NT2/D1 (cell line): ENCODE measurements around the gene C11orf58.

Experiments
- DNase-seq: peaks from one replicate; pipeline ENCODE4 v3.0.0-alpha.2; 2011; ENCODE audit warnings: low read depth, low spot score
- H3K27me3 ChIP-seq: 2 replicates; pipeline ENCODE4 v1.6.0; 2011; ENCODE audit warnings: mild to moderate bottlenecking; ENCODE audit not compliant: insufficient read length, insufficient read depth
- H3K36me3 ChIP-seq: 2 replicates; pipeline ENCODE4 v1.6.1; 2011; ENCODE audit warnings: mild to moderate bottlenecking, low read length, mixed read lengths; ENCODE audit not compliant: insufficient read depth, insufficient read length
- H3K4me1 ChIP-seq: 2 replicates; pipeline ENCODE4 v1.5.1; 2011; ENCODE audit not compliant: insufficient read depth, insufficient read length
- H3K4me3 ChIP-seq: 2 replicates; pipeline ENCODE4 v1.5.1; 2011; ENCODE audit warnings: low read depth; ENCODE audit not compliant: insufficient read length
- H3K9ac ChIP-seq: 2 replicates; pipeline ENCODE4 v1.6.0; 2011; ENCODE audit warnings: low read depth; ENCODE audit not compliant: insufficient read length
- H3K9me3 ChIP-seq: 2 replicates; pipeline ENCODE4 v1.5.1; 2011; ENCODE audit warnings: mild to moderate bottlenecking, low read length; ENCODE audit not compliant: insufficient read depth
- SUZ12 ChIP-seq: IDR thresholded peaks from 2 replicates; pipeline ENCODE4 v1.6.1; 2011; ENCODE audit not compliant: insufficient read length, insufficient read depth; ENCODE audit errors: extremely low read depth
- YY1 ChIP-seq: IDR thresholded peaks from 2 replicates; pipeline ENCODE4 v1.6.1; 2011; ENCODE audit not compliant: insufficient read length, insufficient read depth
- ZNF274 ChIP-seq: IDR thresholded peaks from 2 replicates; pipeline ENCODE4 v1.6.1; 2011; ENCODE audit warnings: mild to moderate bottlenecking, low read depth, low read length

The C11orf58 gene

GRCh38 chr11:16769386-16769785 is 30.9 kb downstream of the C11orf58 start:
- Histone ChIP-seq H3K36me3 (no peaks in the 10 kb centered on the region), H3K4me3 (no peak overlapping the region), H3K9me3 (no peaks in the 10 kb centered on the region), H3K9ac (no peak overlapping the region), H3K27me3 (no peaks in the 10 kb centered on the region), H3K4me1 (no peaks in the 10 kb centered on the region)
- TF ChIP-seq SUZ12, result no peak
- no peak for TF ChIP-seq ZNF274
- TF ChIP-seq YY1, result no peak
- no peak for DNase-seq

DNA sequence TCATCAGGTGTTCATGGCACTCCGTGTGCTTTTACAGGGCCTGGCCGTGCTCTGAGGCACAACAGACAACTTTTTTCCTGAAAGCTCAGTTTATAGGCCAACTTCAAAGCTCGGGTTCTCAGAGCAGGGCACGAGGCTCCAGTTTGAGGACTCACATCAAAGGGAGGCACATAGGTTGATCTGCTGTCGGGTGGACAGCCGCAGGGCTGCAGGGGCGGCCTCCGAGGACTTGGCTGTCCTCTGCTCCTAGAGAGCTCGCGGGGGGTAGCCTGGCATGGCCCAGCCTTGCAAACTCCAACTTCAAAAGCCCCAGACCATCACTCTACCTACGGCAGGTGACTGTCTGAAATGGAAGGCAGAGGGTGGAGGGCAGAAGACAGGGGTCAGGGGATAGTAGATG is 31.6 kb downstream of the C11orf58 start:
- H3K27me3 ChIP-seq, result no peaks in the 10 kb centered on the region
- TF ChIP-seq SUZ12 (no peak), YY1 (no peak), ZNF274 (no peak)

DNA sequence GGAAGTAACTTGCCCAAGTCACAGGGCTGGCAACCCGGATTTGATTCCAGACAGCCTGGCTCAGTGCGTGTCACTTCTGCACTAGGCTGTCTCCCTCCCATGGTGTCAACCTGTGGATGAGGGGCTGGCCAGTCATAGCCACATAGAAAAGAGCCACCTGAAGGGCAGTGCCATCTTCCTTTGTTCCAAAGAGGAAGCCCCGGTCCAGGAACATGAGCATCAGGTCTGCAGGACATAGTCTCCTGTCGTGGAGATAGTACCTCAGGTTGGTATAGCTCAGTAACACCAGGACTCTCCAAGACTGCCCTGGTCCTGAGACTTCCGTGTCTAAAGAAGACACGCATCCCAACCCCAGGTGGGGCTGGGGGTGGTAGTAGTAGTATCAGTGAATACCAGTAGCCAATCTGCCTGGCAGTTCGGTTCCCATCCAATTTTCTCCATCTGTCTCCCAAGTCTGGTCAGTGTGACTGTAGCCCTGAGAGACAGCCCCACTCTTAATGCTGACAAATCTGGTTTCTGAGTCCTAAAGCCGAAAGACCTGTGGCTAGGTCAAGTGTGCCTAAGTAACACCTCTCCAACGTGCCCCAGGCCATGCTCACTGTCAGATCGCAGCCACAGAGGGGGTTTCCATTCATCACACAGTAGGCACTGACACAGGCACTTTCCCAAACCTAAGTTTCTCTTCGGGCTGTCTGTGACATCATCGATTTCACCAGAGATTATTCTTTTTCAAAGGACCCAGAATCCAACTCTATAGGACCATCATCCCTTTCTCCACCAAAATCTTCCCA is 33.1 kb downstream of the C11orf58 start:
- Histone ChIP-seq H3K4me1 (no peaks in the 10 kb centered on the region), H3K36me3 (no peaks in the 10 kb centered on the region), H3K9me3 (no peaks in the 10 kb centered on the region), H3K9ac (no peak overlapping the region), H3K27me3 (no peaks in the 10 kb centered on the region), H3K4me3 (no peak overlapping the region)
- TF ChIP-seq SUZ12 (no peak), YY1 (no peak), ZNF274 (no peak)
- no peak for DNase-seq

More for the DNA sequence above, 31.6 kb downstream of the C11orf58 start:
- Histone ChIP-seq H3K36me3 (no peaks in the 10 kb centered on the region), H3K4me3 (no peak overlapping the region), H3K9ac (no peak overlapping the region), H3K9me3 (no peaks in the 10 kb centered on the region), H3K4me1 (no peaks in the 10 kb centered on the region)
- no peak for DNase-seq

DNA sequence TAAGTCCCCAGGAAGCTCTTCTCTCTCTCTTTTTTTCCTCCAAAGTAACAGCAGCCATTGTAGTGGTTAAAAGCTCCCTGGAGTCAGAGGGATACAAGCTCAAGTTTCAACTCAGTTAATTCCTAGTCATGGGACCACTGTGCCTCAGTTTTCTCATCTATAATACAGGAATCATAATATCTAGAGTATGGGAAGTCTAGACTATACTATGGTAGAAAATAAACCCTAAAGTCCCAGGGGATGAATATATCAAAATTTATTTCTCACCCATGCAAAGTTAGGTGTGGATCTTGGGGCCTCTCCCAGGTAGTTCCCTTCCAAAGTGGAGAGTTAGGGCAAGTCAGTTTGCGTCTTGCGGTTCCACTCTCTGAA is 33.7 kb downstream of the C11orf58 start:
- H3K9me3 ChIP-seq, result no peaks in the 10 kb centered on the region
- H3K27me3 ChIP-seq, result no peaks in the 10 kb centered on the region
- no peaks in the 10 kb centered on the region for H3K4me1 ChIP-seq
- H3K4me3 ChIP-seq, result no peak overlapping the region
- no peaks in the 10 kb centered on the region for H3K36me3 ChIP-seq
- H3K9ac ChIP-seq, result no peak overlapping the region
- TF ChIP-seq SUZ12 (no peak), YY1 (no peak), ZNF274 (no peak)
- DNase-seq, result no peak

GRCh38 chr11:16773981-16774935 is 35.8 kb downstream of the C11orf58 start:
- no peaks in the 10 kb centered on the region for H3K27me3 ChIP-seq
- no peaks in the 10 kb centered on the region for H3K9me3 ChIP-seq
- no peaks in the 10 kb centered on the region for H3K36me3 ChIP-seq
- H3K4me1 ChIP-seq, result no peaks in the 10 kb centered on the region
- TF ChIP-seq ZNF274 (no peak), SUZ12 (no peak), YY1 (no peak)
- DNase-seq, result no peak
- H3K9ac ChIP-seq, result no peak overlapping the region
- no peak overlapping the region for H3K4me3 ChIP-seq

DNA sequence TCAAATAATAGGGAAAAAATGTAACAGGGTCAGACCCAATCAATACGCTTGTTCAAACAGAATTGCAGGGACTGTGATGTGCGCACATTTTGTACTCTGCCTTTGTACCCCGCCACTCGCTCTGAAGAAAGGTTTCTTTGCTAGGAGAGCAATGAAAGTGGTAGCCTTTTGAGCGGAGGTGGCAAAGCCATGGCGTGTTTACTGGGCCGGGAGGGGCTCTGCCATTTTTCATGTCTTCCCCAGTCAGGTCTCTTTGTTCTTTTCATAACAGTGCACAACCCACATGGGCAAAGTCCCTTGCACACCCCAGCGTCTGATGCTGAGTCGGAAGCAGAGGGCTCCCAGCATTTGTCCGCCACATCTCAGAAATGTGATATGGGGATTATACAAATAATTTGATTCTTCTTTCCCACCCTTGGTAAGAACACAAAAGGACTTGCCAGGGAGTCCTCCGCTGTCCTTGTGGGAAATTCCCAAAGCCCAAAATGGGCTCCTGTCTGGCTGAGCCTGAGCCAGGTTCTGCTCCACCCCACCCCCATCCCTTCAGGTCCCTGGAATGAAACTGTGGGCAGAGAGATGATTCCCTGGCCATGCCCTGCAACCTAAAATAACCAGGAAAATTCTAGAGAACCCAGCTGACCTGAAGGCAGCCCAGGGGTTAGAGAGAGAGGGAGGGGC is 36.6 kb downstream of the C11orf58 start:
- H3K4me3 ChIP-seq, result no peak overlapping the region
- H3K27me3 ChIP-seq, result no peaks in the 10 kb centered on the region
- no peak overlapping the region for H3K9ac ChIP-seq
- no peaks in the 10 kb centered on the region for H3K36me3 ChIP-seq
- H3K9me3 ChIP-seq, result no peaks in the 10 kb centered on the region
- peaks cover 2% of the 10 kb centered on the region for H3K4me1 ChIP-seq
- TF ChIP-seq YY1 (no peak), ZNF274 (no peak), SUZ12 (no peak)
- DNase-seq, result no peak

- Histone ChIP-seq H3K9ac (no peak overlapping the region), H3K36me3 (no peaks in the 10 kb centered on the region)
- no peak for DNase-seq
Measured at GRCh38 chr11:16775614-16776283, 37.3 kb downstream of the C11orf58 start.

More at GRCh38 chr11:16775614-16776283, 37.3 kb downstream of the C11orf58 start:
- H3K27me3 ChIP-seq, result no peaks in the 10 kb centered on the region
- H3K4me3 ChIP-seq, result no peak overlapping the region
- peaks cover 5% of the 10 kb centered on the region for H3K4me1 ChIP-seq
- TF ChIP-seq ZNF274, result no peak
- TF ChIP-seq YY1, result no peak
- no peak for TF ChIP-seq SUZ12
- no peaks in the 10 kb centered on the region for H3K9me3 ChIP-seq
